GM12874 (cell line): ENCODE results near the gene CLBA1.

Experiments used
- TF ChIP-seq, protein P1 (sequence below): IDR thresholded peaks from 2 replicates; pipeline ENCODE4 v1.5.1; 2011; ENCODE audit warnings: low read depth, mild to moderate bottlenecking, control low read depth, low read length, moderate library complexity; ENCODE audit not compliant: insufficient read depth

CLBA1 gene

DNA sequence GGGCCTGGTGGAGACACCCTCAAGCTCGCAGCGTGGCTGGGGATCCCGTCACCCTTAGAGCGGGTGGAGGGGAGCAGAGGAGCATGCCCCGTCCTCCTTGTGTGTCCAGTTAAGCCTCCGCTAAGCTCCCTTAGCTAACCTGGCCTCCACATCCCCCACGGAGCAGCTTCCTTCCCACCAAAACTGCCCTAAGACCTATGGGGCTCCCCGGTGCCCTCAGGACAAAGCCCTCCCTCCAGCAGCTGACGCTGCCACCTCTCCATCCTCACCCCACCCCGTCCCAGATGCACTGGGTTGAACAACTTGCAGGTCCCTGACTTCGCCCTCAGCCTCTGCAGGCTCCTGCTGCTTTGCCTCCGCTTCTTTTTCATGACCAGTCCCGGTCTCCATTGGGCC, 11.4 kb upstream of the CLBA1 start:
- TF ChIP-seq, protein P1, sequence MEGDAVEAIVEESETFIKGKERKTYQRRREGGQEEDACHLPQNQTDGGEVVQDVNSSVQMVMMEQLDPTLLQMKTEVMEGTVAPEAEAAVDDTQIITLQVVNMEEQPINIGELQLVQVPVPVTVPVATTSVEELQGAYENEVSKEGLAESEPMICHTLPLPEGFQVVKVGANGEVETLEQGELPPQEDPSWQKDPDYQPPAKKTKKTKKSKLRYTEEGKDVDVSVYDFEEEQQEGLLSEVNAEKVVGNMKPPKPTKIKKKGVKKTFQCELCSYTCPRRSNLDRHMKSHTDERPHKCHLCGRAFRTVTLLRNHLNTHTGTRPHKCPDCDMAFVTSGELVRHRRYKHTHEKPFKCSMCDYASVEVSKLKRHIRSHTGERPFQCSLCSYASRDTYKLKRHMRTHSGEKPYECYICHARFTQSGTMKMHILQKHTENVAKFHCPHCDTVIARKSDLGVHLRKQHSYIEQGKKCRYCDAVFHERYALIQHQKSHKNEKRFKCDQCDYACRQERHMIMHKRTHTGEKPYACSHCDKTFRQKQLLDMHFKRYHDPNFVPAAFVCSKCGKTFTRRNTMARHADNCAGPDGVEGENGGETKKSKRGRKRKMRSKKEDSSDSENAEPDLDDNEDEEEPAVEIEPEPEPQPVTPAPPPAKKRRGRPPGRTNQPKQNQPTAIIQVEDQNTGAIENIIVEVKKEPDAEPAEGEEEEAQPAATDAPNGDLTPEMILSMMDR: no peak

DNA sequence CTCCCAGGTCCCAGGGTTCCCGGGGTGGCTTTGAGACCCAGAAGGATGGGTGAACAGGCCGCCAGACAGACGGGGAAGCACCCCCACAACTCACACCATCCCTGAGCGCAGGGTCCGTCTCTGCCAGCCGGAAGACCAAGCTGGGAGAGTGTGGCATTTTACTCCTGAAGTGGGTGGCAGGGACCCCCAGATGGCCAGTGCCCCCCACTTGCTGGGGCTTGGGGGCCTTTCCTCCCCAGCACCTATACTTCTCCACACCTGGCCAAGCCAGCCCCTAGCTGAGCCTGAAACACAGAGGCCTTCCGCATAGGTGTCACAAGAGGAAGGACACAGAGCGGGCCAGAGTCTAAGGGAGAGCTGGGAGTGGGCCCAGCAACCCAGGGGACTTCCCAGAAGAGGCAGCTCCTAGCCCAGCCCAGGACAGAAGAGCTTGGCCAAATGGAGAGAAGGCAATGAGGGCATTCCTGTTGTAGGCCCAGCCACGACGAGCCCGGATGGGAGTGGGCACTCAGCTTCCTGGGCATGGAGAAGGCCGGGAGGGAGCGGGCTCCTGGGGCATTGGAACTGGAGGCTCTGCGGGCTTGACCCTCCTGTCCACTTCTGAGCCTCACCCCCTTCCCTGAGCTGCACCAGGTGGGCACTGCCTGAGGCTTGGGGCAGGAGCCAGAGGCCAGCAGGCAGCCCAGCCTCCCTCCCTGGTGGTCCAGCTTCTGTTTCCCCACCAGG, 10.8 kb upstream of the CLBA1 start:
- TF ChIP-seq, protein P1: no peak

DNA sequence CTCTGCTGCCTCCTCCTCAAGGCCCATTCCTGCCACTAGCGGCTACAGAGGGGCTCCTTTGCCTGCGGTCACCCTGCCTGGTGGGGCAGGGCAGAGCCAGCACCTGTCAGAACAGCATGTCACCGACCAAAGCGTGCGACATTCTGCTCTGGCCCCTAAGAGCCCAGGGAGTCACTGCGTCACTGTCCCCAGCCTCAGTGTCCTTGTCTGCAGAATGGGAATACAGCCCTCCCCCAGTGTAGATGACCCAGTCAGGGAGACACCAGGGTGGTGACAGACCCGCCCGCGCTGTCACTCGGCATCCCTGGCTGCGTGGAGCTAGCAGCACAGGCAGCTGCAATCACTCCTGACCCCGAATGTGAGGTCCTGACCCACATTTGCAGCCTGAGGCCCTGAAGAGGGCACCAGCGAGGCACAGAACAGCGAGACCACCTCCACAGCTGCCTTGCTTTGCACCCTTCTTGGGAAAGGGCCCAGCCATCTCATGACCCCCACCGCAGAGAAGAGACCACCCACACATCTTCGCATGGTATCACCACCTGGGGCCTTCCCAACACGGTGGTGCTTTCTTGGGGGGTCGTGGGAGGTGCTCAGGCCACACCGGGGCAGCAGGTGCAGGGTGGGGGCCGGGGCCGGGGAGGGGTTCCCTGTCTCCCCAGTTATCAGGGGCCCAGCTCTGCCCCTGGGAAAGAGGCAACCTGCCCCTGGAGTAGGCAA, 9.9 kb upstream of the CLBA1 start:
- TF ChIP-seq, protein P1: peak; percentile 54

DNA sequence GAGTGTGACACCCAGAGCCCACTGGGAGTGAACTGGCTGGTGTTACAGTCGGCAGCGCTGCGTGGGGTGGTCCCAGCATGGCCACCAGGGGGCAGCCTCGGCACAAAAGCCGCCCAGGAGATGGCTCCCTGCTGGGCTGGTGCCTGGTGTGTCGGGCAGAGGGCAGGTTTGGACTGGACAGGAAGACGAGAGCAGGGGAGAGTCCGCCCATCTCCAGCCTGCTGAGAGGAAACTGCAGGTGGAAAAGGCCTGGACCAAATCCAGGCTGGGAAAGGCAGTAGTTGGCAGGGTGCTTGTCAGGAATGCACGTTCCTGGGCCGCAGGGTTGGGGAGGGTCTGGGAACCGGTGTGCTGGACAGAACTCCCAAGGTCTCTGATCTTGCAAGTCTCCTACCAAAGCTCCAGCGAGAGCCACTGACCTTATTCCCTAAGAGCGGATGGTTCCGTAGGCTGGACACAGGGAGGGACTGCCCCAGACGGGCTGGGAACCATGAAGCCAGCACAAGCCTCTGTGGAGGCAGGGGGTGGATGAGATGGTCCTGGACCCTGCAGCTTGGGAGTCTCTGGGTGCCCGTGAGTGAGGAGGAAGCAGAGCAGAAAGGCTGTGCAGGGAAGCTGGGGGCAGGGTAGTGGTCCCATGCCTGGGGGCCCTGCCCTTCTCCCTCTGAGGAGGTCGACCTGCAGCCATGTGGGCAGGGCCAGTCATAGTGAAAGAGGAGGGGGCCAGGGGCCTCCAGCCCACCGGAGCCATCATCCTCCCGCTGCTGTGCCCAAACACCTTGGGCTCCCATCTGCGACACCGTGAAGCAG, 9.2 kb upstream of the CLBA1 start:
- TF ChIP-seq, protein P1: peak; percentile 96

DNA sequence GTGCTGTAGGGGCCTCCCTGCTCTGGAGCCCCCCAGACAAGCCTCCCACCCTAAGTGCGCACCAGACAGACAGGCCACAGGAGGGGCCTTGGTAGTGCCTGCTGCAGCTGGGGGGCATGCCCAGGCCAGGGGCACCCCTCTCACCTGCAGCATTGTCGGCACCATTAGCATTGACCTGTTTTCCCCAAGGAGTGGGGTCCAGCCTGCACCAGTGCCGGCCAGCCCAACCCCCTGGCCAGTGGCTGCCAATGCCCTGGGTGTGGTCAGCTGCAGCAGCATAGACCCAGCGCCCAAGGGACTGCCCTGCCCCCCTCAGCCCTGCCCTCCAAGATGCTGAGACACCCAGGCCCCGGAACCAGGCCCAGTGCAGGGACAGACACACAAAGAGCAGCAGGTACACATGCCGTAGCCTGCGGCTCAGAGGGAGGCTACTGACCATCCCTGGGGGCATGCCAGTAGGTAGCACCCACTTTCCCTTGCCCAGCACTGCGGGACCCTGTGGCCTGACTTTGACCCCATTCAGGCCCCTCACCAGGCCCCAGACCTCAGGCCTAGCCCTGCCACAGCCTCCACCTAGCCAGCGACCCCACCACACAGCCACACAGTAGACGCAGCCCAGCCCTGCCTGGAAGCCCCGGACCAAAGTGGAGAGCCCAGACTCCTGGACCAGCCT, 8.4 kb upstream of the CLBA1 start:
- TF ChIP-seq, protein P1: no peak

DNA sequence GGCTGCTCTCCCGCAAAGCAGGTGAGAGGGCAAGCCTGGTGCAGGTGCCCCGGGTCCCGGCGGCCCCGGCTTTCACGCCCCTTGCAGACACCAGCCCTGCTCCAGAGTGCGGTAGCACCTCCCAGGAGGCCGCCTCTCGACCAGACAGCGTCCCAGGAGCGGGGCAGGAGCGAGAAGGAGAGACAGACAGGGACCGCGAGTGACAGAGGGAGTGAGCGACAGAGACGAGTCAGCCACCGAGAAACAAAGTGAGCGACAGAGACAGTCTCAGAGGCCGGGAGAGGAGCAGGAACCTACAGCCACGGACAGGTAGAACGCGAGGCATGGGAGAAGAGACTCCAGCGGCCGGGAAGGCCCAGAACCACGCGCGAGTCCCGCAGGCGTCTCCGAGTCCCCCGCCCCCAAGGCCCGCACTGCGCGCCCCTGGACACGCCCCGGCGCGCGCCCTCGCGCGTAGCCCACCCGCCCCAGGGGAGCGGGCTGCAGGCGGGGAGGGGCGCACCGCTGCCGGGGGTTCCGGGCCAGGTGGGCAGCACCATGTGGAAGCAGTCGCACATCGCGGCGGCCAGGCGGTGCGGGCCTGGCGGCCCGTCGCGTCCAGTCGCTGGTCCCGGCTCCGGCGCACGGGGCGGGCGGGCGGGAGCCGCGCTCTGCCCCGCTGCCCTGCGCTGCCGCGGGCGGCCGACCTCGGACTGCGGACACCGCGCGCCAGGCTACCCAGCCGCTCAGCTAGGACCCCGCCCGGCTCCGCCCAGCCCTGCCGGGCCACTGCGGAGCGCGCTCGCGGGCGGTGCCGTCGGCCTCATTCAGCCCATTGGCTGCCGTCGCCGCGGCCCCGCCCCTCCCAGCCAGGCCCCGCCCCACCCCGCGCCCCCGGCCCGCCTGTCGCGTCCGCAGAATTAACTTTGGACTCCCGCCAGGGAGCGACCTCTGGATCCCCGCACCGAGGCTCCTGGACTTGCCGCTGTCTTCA, 7.6 kb upstream of the CLBA1 start, which contains the start of gene AHNAK2:
TSS of gene AHNAK2 (minus strand) at position 694 of the 973 bp plus-strand sequence. CDS start at position 557, 137 bp downstream.
- TF ChIP-seq, protein P1: no peak
